ENCODE results near the gene DDIAS.

DNA sequence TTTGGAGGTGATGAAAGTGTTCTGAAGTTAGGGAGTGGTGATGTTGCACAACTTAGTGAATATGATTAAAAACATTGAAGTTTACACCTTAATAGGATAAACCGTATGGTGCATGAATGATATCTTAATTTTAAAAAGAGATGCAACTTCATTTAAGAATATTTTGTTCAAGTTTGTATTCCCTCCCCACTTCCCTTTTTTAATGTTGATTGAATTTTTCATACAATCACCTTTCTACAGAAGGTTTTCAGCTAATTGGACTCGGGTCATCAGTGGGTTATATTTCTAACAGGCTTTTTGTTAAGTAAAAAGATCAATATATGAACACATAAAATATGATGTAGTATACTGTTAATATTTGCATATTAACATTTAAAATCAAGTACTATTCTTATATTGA, 72.6 kb downstream of the DDIAS start:
- TF ChIP-seq FOXA1 (IDR thresholded peaks at IDR 0.05) (no peak), HDGF (IDR thresholded peaks at IDR 0.05; ENCODE audit: borderline replicate concordance) (no peak), ELF4 (IDR thresholded peaks at IDR 0.05) (no peak), ZNF384 (IDR thresholded peaks at IDR 0.05) (no peak), LEF1 (IDR thresholded peaks at IDR 0.05; ENCODE audit: borderline replicate concordance) (no peak), L3MBTL2 (conservative IDR thresholded peaks at IDR 0.05) (no peak), BHLHE40 (IDR thresholded peaks at IDR 0.05; ENCODE audit: borderline replicate concordance) (no peak), FOXM1 (IDR thresholded peaks at IDR 0.05; ENCODE audit: borderline replicate concordance) (no peak)
